ENCODE measurements around the gene FGG. TPM values are rescaled to one million over a fixed set of nuclear protein-coding genes. Genes with fewer than 3 reads are reported as not detected.

FGG gene
- total and polyA plus RNA-seq, 2 experiments from 2014 or later: not detected

DNA sequence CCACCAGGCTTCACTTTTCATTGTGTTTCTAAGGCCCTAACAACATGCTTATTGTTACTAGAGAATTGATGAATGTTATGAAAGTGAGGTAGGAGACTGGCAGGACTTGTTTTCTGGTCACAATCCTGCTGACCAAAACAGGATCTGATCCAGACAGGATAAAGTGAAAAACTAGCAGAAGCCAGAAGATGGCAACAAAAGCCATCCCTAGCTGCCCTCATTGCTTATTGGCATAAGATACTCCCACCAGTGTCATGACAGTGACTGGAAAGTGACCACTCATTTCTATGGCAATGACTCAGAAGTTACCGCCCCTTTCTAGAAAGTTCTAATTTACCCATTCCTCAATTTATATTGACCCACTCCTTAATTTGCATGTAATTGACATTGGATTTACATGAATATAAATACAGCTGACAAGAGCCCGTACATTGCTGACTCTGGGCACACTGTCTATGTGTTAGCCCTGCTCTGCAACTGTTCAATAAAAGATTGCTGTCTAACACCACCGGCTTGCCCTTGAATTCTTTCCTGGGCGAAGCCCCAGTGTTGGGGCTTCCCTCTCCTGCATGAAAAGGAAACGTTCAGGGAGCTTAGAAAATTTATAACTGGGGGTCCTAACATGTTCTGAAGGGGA is 30.0 kb upstream of the FGG start:
- in situ Hi-C loops (cut with MboI): no loop called here

DNA sequence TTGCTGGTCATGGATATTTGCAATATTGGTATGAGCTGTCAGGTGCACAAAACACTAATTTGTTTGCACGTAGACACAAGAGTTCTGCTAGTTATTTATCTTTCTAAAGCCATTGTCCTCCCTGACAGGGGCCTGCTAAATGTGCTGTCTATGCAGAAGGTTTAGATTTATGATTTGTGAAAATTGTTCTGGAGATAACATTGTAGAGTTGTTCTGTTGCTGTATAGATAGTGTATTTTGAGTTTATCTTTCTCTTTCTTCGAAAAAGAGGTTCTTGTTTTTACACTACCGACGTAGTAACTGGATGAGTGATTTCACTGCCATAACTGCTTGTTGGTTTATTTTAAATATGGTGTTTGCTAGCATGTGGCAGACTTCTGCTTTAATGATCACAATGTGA is 28.5 kb upstream of the FGG start:
- Histone ChIP-seq H3F3A (ENCODE audit: insufficient read depth) (no peaks in the 10 kb centered on the region), H3K27ac (no peak overlapping the region), H4K20me1 (ENCODE audit: insufficient read depth) (no peaks in the 10 kb centered on the region), H3K4me2 (ENCODE audit: unreplicated experiment) (no peak overlapping the region), H3K4me1 (ENCODE audit: insufficient read depth) (0 out of 2 replicates have a peak, but pooled peaks cover 6% of the 10 kb centered on the region), H2AFZ (no peak overlapping the region), H3K27me3 (replicated peaks; ENCODE audit: insufficient read depth) (peaks cover 4% of the 10 kb centered on the region; the same call in 1 of the 2 replicates), H3K9me2 (ENCODE audit: insufficient read depth) (no peaks in the 10 kb centered on the region), H3K9me3 (ENCODE audit: low read depth) (no peaks in the 10 kb centered on the region), H3K4me3 (no peak overlapping the region), H3K9ac (no peak overlapping the region), H3K79me2 (ENCODE audit: insufficient read depth) (no peaks in the 10 kb centered on the region), H3K36me3 (ENCODE audit: low read depth) (no peaks in the 10 kb centered on the region)
- in situ Hi-C loops (cut with MboI): no loop called here
- no peak for DNase-seq
- TF ChIP-seq EZH2 (IDR thresholded peaks at IDR 0.05; ENCODE audit: insufficient read depth, poor library complexity, severe bottlenecking): no peak
- TF ChIP-seq EZH2phosphoT487 (IDR thresholded peaks at IDR 0.05; ENCODE audit: insufficient read depth, low read depth): no peak
- WGBS, 2 experiments (ENCODE audit: low coverage in 1 of 2, low lambda C conversion rate in 2 of 2, missing lambda C conversion rate in 2 of 2): 22 to 26% methylated on average over 4 of the region's 4 CpGs

More for the DNA sequence above, 30.0 kb upstream of the FGG start:
- Histone ChIP-seq H3K27ac (no peak overlapping the region), H3K4me3 (no peak overlapping the region), H3K4me2 (ENCODE audit: unreplicated experiment) (no peak overlapping the region), H3K36me3 (ENCODE audit: low read depth) (no peaks in the 10 kb centered on the region), H3K27me3 (replicated peaks; ENCODE audit: insufficient read depth) (peaks cover 4% of the 10 kb centered on the region; the same call in 1 of the 2 replicates), H2AFZ (no peak overlapping the region), H3K9me2 (ENCODE audit: insufficient read depth) (no peaks in the 10 kb centered on the region), H4K20me1 (ENCODE audit: insufficient read depth) (no peaks in the 10 kb centered on the region), H3F3A (ENCODE audit: insufficient read depth) (no peaks in the 10 kb centered on the region), H3K9me3 (ENCODE audit: low read depth) (no peaks in the 10 kb centered on the region), H3K4me1 (ENCODE audit: insufficient read depth) (0 out of 2 replicates have a peak, but pooled peaks cover 4% of the 10 kb centered on the region), H3K9ac (no peak overlapping the region), H3K79me2 (ENCODE audit: insufficient read depth) (no peaks in the 10 kb centered on the region)
- no peak for TF ChIP-seq EZH2phosphoT487 (IDR thresholded peaks at IDR 0.05; ENCODE audit: insufficient read depth, low read depth)
- no peak for TF ChIP-seq EZH2 (IDR thresholded peaks at IDR 0.05; ENCODE audit: insufficient read depth, poor library complexity, severe bottlenecking)
- WGBS, 2 experiments (ENCODE audit: low coverage in 1 of 2, low lambda C conversion rate in 2 of 2, missing lambda C conversion rate in 2 of 2): 59 to 66% methylated on average over 5 of the region's 5 CpGs
- DNase-seq: no peak

DNA sequence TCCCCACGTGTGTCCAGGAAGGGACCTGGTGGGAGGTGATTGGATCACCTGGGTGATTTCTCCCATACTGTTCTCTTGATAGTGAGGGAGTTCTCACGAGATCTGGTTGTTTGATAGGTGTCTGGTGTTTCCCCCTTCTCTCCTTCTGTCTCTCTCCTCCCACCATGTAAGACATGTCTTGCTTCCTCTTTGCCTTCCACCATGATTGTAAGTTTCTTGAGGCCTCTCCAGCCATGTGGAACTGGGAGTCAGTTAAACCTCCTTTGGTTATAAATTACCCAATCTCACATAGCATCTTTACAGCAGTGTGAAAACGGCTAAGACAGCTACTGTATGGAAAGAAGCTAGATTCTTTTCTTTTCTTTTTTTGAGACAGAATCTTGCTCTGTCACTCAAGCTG is 21.6 kb upstream of the FGG start:
- Histone ChIP-seq H3K4me3 (no peak overlapping the region), H3K9ac (no peak overlapping the region), H3F3A (ENCODE audit: insufficient read depth) (no peaks in the 10 kb centered on the region), H2AFZ (no peak overlapping the region), H3K9me3 (ENCODE audit: low read depth) (no peaks in the 10 kb centered on the region), H3K79me2 (ENCODE audit: insufficient read depth) (no peaks in the 10 kb centered on the region), H3K4me2 (ENCODE audit: unreplicated experiment) (no peak overlapping the region), H3K36me3 (ENCODE audit: low read depth) (no peaks in the 10 kb centered on the region), H3K27me3 (replicated peaks; ENCODE audit: insufficient read depth) (peaks cover 34% of the 10 kb centered on the region), H3K9me2 (ENCODE audit: insufficient read depth) (no peaks in the 10 kb centered on the region), H3K4me1 (ENCODE audit: insufficient read depth) (0 out of 2 replicates have a peak, but pooled peaks cover 6% of the 10 kb centered on the region), H3K27ac (no peak overlapping the region), H4K20me1 (ENCODE audit: insufficient read depth) (no peaks in the 10 kb centered on the region)
- 11% methylated on average over 3 of the region's 3 CpGs for WGBS, 2 experiments (ENCODE audit: low coverage in 1 of 2, low lambda C conversion rate in 2 of 2, missing lambda C conversion rate in 2 of 2)
- no peak for DNase-seq
- TF ChIP-seq EZH2phosphoT487 (IDR thresholded peaks at IDR 0.05; ENCODE audit: insufficient read depth, low read depth) (no peak), EZH2 (IDR thresholded peaks at IDR 0.05; ENCODE audit: insufficient read depth, poor library complexity, severe bottlenecking) (no peak)
- in situ Hi-C loops (cut with MboI): no loop called here

DNA sequence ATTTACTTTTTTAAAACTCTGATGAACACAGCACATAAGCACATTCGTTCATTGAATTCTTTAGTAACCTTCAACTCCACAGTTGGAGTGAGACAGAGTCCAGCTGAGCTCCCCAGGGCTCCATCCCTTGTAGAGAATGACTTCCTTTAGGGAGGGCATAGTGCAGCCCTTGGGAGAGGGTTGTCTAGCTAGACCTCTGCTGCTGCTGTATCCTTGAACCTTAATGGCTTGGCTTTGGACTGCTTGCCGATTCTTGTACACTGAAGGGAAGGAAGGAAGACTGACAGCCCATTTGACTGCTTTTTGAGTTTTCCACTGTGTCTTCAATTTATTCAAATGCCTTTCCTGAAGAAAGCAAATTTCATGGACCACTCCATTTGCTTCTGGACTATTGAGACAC is 19.4 kb upstream of the FGG start:
- H3K27me3 ChIP-seq (replicated peaks; ENCODE audit: insufficient read depth): peaks cover 49% of the 10 kb centered on the region
- no peaks in the 10 kb centered on the region for H3K36me3 ChIP-seq (ENCODE audit: low read depth)
- 48 to 50% methylated on average over 2 of the region's 2 CpGs for WGBS, 2 experiments (ENCODE audit: low coverage in 1 of 2, low lambda C conversion rate in 2 of 2, missing lambda C conversion rate in 2 of 2)
- no peak overlapping the region for H3K9ac ChIP-seq
- H3K4me1 ChIP-seq (ENCODE audit: insufficient read depth): no peaks in the 10 kb centered on the region
- H2AFZ ChIP-seq: no peak overlapping the region
- H3K9me2 ChIP-seq (ENCODE audit: insufficient read depth): no peaks in the 10 kb centered on the region
- H3F3A ChIP-seq (ENCODE audit: insufficient read depth): no peaks in the 10 kb centered on the region
- H4K20me1 ChIP-seq (ENCODE audit: insufficient read depth): no peaks in the 10 kb centered on the region
- H3K79me2 ChIP-seq (ENCODE audit: insufficient read depth): no peaks in the 10 kb centered on the region
- in situ Hi-C loops (cut with MboI): no loop called here
- no peaks in the 10 kb centered on the region for H3K9me3 ChIP-seq (ENCODE audit: low read depth)
- DNase-seq: no peak
- no peak overlapping the region for H3K27ac ChIP-seq
- TF ChIP-seq EZH2 (IDR thresholded peaks at IDR 0.05; ENCODE audit: insufficient read depth, poor library complexity, severe bottlenecking) (no peak), EZH2phosphoT487 (IDR thresholded peaks at IDR 0.05; ENCODE audit: insufficient read depth, low read depth) (no peak)
- no peak overlapping the region for H3K4me3 ChIP-seq
- no peak overlapping the region for H3K4me2 ChIP-seq (ENCODE audit: unreplicated experiment)

All from GM23248 (cell line).